Neural cell (in vitro differentiated cells): ENCODE data around the gene RUBCN.

Experiments
- EP300 ChIP-seq: fragments of 450-650 bp; conservative IDR thresholded peaks from 2 replicates; pipeline ENCODE4 v1.6.1; 2014; ENCODE audit warnings: antibody characterized with exemption, mild to moderate bottlenecking, moderate library complexity; ENCODE audit not compliant: poor library complexity, severe bottlenecking
- EZH2 ChIP-seq: fragments of 200-600, 300-800 bp; shearing (Covaris generic), sonication (generic); IDR thresholded peaks from 2 replicates; pipeline ENCODE4 v1.6.1; 2014; ENCODE audit warnings: antibody characterized with exemption, low read length, borderline replicate concordance, mild to moderate bottlenecking; ENCODE audit not compliant: insufficient read depth, poor library complexity, severe bottlenecking
- MXI1 ChIP-seq: fragments of 450-650 bp; conservative IDR thresholded peaks from 2 replicates; pipeline ENCODE4 v1.6.1; 2014; ENCODE audit warnings: antibody characterized with exemption, mild to moderate bottlenecking; ENCODE audit not compliant: poor library complexity, severe bottlenecking
- TAF1 ChIP-seq: IDR thresholded peaks from 2 replicates; pipeline ENCODE4 v1.6.1; 2012; ENCODE audit warnings: low read depth
- TF ChIP-seq, protein P1 (sequence below): fragments of 450-650 bp; IDR thresholded peaks from 2 replicates; pipeline ENCODE4 v1.5.1; 2014; ENCODE audit warnings: antibody characterized with exemption, mild to moderate bottlenecking, moderate library complexity; ENCODE audit not compliant: poor library complexity, severe bottlenecking
- TF ChIP-seq, protein P2 (sequence below): IDR thresholded peaks from 2 replicates; pipeline ENCODE4 v1.6.1; 2012; ENCODE audit warnings: borderline replicate concordance

DNA sequence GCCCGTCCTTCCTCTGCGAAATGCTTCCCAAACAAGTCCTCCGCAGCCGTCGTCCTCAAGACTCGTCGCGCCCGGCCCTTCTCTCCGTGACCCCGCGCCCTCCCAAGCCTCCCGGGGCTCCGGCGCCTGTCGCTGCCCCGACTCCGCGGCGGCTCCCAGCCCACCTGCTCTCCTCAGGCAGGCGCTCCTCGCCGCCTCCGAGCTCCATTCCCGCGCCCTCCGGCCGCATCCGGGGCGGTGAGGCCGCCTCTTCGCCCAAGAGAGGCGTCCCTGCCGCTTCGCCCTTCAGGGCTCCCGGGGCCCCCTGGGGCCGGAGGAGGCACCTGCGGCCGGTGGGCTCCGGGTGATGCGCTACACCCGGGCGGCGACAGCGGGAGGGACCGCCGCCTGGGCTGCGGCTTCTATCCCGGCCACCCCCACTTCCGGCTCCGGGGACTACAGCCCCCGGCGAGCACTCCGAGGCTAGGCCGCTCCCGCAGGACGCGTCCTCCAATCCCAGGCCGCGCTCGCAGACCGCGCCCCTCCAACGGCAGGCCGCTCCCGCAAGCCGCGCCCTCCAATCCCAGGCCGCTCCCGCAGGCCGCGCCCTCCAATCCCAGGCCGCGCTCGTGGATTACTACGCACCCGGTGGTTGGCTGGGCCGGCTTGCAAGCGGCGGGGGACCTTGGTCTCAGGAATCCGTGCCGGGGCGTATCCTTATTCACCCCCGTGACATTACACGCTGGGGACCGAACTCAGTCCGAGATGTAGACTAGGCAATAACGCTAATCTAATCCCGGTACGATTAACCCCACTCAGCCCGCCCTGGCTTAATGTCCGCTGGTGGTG lies at the start of gene RUBCN:
- TF ChIP-seq, protein P1, sequence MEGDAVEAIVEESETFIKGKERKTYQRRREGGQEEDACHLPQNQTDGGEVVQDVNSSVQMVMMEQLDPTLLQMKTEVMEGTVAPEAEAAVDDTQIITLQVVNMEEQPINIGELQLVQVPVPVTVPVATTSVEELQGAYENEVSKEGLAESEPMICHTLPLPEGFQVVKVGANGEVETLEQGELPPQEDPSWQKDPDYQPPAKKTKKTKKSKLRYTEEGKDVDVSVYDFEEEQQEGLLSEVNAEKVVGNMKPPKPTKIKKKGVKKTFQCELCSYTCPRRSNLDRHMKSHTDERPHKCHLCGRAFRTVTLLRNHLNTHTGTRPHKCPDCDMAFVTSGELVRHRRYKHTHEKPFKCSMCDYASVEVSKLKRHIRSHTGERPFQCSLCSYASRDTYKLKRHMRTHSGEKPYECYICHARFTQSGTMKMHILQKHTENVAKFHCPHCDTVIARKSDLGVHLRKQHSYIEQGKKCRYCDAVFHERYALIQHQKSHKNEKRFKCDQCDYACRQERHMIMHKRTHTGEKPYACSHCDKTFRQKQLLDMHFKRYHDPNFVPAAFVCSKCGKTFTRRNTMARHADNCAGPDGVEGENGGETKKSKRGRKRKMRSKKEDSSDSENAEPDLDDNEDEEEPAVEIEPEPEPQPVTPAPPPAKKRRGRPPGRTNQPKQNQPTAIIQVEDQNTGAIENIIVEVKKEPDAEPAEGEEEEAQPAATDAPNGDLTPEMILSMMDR: no peak
- TF ChIP-seq EZH2 (no peak), TAF1 (peak; percentile 86), MXI1 (peak; percentile 81), EP300 (no peak)
- TF ChIP-seq, protein P2, sequence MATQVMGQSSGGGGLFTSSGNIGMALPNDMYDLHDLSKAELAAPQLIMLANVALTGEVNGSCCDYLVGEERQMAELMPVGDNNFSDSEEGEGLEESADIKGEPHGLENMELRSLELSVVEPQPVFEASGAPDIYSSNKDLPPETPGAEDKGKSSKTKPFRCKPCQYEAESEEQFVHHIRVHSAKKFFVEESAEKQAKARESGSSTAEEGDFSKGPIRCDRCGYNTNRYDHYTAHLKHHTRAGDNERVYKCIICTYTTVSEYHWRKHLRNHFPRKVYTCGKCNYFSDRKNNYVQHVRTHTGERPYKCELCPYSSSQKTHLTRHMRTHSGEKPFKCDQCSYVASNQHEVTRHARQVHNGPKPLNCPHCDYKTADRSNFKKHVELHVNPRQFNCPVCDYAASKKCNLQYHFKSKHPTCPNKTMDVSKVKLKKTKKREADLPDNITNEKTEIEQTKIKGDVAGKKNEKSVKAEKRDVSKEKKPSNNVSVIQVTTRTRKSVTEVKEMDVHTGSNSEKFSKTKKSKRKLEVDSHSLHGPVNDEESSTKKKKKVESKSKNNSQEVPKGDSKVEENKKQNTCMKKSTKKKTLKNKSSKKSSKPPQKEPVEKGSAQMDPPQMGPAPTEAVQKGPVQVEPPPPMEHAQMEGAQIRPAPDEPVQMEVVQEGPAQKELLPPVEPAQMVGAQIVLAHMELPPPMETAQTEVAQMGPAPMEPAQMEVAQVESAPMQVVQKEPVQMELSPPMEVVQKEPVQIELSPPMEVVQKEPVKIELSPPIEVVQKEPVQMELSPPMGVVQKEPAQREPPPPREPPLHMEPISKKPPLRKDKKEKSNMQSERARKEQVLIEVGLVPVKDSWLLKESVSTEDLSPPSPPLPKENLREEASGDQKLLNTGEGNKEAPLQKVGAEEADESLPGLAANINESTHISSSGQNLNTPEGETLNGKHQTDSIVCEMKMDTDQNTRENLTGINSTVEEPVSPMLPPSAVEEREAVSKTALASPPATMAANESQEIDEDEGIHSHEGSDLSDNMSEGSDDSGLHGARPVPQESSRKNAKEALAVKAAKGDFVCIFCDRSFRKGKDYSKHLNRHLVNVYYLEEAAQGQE: peak; percentile 74
